Panc1 (cell line): ENCODE measurements around the gene ADAD2. TPM values are rescaled to one million over a fixed set of nuclear protein-coding genes. Genes with fewer than 3 reads are reported as not detected.

Experiments
- ATAC-seq: fragments of 200-7000 bp; cut with Tn5 transposase; 2 replicates; pipeline ENCODE4 v1.9.1; 2020; ENCODE audit warnings: mild to moderate bottlenecking, moderate library complexity
- BruUV-seq: library from RNA; stranded (reverse); fragments of 400-500 nt; replicated peaks from 2 replicates; lab custom pipeline; 2021; lab: Mats Ljungman, UMichigan
- CTCF ChIA-PET: fragments of 300-600 bp; sonication (Branson Sonifier 250); formaldehyde crosslinking; loops from one replicate; lab custom pipeline; 2022; ENCODE audit warnings: antibody characterized with exemption; lab: Charles Lee
- POLR2A ChIA-PET: fragments of 300-600 bp; sonication (Branson Sonifier 250); formaldehyde crosslinking; loops from one replicate; lab custom pipeline; 2022; ENCODE audit warnings: antibody characterized with exemption; lab: Charles Lee
- DNase-seq: peaks from one replicate; pipeline ENCODE4 v3.0.0-alpha.2; 2010; ENCODE audit warnings: low read depth, low spot score
- H3K27ac ChIP-seq: 2 replicates; pipeline ENCODE4 v1.5.1; 2011; ENCODE audit warnings: mild to moderate bottlenecking, low read length, inconsistent platforms
- H3K27me3 ChIP-seq: fragments of 200-500 bp; sonication (Bioruptor generic); 2 replicates; pipeline ENCODE4 v1.6.0; 2014; ENCODE audit warnings: low read length, inconsistent platforms; ENCODE audit not compliant: control insufficient read depth, insufficient read depth
- H3K36me3 ChIP-seq: fragments of 200-500 bp; sonication (Bioruptor generic); 2 replicates; pipeline ENCODE4 v1.5.1; 2014; ENCODE audit warnings: inconsistent platforms, mild to moderate bottlenecking, low read length, moderate library complexity; ENCODE audit not compliant: control insufficient read depth, insufficient read depth
- H3K4me1 ChIP-seq: 2 replicates; pipeline ENCODE4 v1.5.1; 2011; ENCODE audit warnings: inconsistent platforms, mild to moderate bottlenecking, low read length, moderate library complexity; ENCODE audit not compliant: control insufficient read depth, insufficient read depth
- H3K4me3 ChIP-seq, 2 experiments: 2 replicates each; pipeline ENCODE4 v1.5.1; 2011 to 2012; ENCODE audit warnings: low read depth in 2 of 2, low read length in 2 of 2, mild to moderate bottlenecking in 2 of 2, inconsistent platforms in 1 of 2, moderate library complexity in 1 of 2
- H3K9me3 ChIP-seq: fragments of 200-500 bp; sonication (Bioruptor generic); 2 replicates; pipeline ENCODE4 v1.5.1; 2014; ENCODE audit warnings: low read depth, mild to moderate bottlenecking, inconsistent platforms, low read length, moderate library complexity; ENCODE audit not compliant: control insufficient read depth, insufficient read depth
- POLR2AphosphoS5 ChIP-seq: IDR thresholded peaks from 2 replicates; pipeline ENCODE4 v1.6.1; 2012; ENCODE audit warnings: mild to moderate bottlenecking, low read depth, low read length, moderate library complexity
- SIN3A ChIP-seq: IDR thresholded peaks from 2 replicates; pipeline ENCODE4 v1.6.1; 2012; ENCODE audit warnings: low read depth, mild to moderate bottlenecking, low read length, moderate library complexity, borderline replicate concordance; ENCODE audit not compliant: insufficient read depth
- TCF7L2 ChIP-seq: IDR thresholded peaks from 2 replicates; pipeline ENCODE4 v1.6.1; 2011; ENCODE audit warnings: mild to moderate bottlenecking, low read depth, low read length, inconsistent platforms
- in situ Hi-C: cut with HindIII; loops from 2 replicates; pipeline ENCODE4 v1.10.0; 2016; ENCODE audit warnings: low sequenced_read_pairs, low pct_unique_long_range_greater_than_20kb
- intact Hi-C: fragments of 100-400 bp; cut with micrococcal nuclease; formaldehyde crosslinking; loops from one replicate; pipeline ENCODE4 v1.10.0; 2022; ENCODE audit not compliant: unreplicated experiment
- total RNA-seq: library from RNA; stranded (reverse); gene quantifications from one replicate; pipeline ENCODE4 v1.2.1, GENCODE V29; 2021; ENCODE audit not compliant: unreplicated experiment
- TF ChIP-seq, protein P1 (sequence below), 2 experiments: IDR thresholded peaks; 2 replicates each; pipeline ENCODE4 v1.6.1; 2011 to 2012; ENCODE audit warnings: low read depth in 2 of 2, control low read depth in 1 of 2, low read length in 1 of 2, mild to moderate bottlenecking in 1 of 2, moderate library complexity in 1 of 2; ENCODE audit not compliant: insufficient read depth in 1 of 2
- TF ChIP-seq, protein P2 (sequence below): fragments of 450-650 bp; IDR thresholded peaks from 2 replicates; pipeline ENCODE4 v1.5.1; 2017; ENCODE audit warnings: mild to moderate bottlenecking

Gene ADAD2
- total RNA-seq, 1 experiment from 2014 or later: not detected

DNA sequence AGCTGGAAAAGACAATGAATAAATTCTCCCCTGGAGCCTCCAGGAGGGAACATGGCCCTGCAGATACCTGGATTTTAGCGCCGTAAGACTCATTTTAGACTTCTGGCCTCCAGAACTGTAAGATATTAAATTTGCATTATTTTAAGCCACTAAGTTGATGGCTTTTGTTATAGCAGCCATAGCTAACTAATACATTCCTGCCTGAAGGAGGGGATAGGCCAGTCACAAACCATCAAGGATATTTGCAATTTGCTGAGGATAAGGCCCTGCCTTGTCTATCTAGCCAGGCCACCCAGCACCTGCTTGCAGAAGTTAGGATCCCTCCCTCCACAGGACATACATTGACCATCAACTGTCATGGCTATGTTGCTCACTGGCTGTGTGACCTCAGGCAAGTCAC, 53.8 kb downstream of the ADAD2 start:
- TF ChIP-seq, protein P1, sequence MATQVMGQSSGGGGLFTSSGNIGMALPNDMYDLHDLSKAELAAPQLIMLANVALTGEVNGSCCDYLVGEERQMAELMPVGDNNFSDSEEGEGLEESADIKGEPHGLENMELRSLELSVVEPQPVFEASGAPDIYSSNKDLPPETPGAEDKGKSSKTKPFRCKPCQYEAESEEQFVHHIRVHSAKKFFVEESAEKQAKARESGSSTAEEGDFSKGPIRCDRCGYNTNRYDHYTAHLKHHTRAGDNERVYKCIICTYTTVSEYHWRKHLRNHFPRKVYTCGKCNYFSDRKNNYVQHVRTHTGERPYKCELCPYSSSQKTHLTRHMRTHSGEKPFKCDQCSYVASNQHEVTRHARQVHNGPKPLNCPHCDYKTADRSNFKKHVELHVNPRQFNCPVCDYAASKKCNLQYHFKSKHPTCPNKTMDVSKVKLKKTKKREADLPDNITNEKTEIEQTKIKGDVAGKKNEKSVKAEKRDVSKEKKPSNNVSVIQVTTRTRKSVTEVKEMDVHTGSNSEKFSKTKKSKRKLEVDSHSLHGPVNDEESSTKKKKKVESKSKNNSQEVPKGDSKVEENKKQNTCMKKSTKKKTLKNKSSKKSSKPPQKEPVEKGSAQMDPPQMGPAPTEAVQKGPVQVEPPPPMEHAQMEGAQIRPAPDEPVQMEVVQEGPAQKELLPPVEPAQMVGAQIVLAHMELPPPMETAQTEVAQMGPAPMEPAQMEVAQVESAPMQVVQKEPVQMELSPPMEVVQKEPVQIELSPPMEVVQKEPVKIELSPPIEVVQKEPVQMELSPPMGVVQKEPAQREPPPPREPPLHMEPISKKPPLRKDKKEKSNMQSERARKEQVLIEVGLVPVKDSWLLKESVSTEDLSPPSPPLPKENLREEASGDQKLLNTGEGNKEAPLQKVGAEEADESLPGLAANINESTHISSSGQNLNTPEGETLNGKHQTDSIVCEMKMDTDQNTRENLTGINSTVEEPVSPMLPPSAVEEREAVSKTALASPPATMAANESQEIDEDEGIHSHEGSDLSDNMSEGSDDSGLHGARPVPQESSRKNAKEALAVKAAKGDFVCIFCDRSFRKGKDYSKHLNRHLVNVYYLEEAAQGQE (IDR thresholded peaks at IDR 0.05; ENCODE audit: insufficient read depth in 1 of 2, low read depth in 2 of 2, low read length in 1 of 2): no peak
- TF ChIP-seq TCF7L2 (no peak), POLR2AphosphoS5 (no peak), SIN3A (no peak)
- TF ChIP-seq, protein P2, sequence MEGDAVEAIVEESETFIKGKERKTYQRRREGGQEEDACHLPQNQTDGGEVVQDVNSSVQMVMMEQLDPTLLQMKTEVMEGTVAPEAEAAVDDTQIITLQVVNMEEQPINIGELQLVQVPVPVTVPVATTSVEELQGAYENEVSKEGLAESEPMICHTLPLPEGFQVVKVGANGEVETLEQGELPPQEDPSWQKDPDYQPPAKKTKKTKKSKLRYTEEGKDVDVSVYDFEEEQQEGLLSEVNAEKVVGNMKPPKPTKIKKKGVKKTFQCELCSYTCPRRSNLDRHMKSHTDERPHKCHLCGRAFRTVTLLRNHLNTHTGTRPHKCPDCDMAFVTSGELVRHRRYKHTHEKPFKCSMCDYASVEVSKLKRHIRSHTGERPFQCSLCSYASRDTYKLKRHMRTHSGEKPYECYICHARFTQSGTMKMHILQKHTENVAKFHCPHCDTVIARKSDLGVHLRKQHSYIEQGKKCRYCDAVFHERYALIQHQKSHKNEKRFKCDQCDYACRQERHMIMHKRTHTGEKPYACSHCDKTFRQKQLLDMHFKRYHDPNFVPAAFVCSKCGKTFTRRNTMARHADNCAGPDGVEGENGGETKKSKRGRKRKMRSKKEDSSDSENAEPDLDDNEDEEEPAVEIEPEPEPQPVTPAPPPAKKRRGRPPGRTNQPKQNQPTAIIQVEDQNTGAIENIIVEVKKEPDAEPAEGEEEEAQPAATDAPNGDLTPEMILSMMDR: no peak
- ATAC-seq (no peak), DNase-seq (no peak)
- in situ Hi-C loops (no loop called here), intact Hi-C loops (no loop called here)
- ChIA-PET CTCF (no interaction called here), POLR2A (no interaction called here)
- H3K27ac ChIP-seq: no peak overlapping the region
- H3K36me3 ChIP-seq: no peaks in the 10 kb centered on the region
- no peaks in the 10 kb centered on the region for H3K4me1 ChIP-seq
- H3K27me3 ChIP-seq: no peaks in the 10 kb centered on the region
- BruUV-seq: no TSS peak
- no peak overlapping the region for H3K4me3 ChIP-seq
- no peaks in the 10 kb centered on the region for H3K9me3 ChIP-seq

DNA sequence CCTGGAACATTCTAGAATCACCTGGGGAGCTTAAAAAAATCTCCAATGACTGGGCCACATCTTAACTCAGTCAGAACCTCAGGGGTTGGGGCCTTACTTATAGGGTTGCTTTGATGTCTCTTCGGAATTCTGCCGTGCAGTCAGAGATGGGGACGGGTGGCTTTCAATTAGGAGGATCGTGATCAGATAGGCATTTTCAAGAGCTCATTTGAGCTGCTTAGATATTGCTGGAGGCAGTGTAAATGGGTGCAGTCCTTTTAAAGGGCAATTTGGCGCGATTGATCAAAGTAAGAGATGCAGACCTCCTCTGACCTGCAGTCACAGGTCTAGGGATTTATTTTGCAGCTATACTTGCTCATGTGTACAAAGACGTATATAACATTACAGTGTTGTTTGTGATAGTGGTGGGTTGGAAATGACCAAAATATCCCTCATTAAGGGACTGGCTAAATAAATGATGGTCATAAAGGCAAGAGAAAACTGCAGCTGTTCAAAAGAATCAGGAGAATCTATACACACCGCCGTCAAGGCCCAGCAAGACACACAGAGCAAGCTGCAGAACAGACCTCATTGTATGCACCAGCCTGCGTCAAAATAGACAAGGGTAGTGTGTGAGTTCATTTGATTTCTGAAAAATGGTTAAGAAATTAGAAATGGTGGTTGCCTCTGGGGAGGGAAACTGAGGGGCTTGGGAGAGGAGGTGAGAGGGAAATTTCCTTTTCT, 55.2 kb downstream of the ADAD2 start:
- CTCF ChIA-PET: no interaction called here

More for the DNA sequence above, 55.2 kb downstream of the ADAD2 start:
- Histone ChIP-seq H3K4me1 (no peaks in the 10 kb centered on the region), H3K27me3 (no peaks in the 10 kb centered on the region), H3K36me3 (no peaks in the 10 kb centered on the region), H3K4me3 (no peak overlapping the region), H3K27ac (no peak overlapping the region), H3K9me3 (no peaks in the 10 kb centered on the region)
- DNase-seq (no peak), ATAC-seq (no peak)
- intact Hi-C loops (no loop called here), in situ Hi-C loops (no loop called here)
- POLR2A ChIA-PET: no interaction called here
- TF ChIP-seq TCF7L2 (no peak), POLR2AphosphoS5 (no peak), SIN3A (no peak)
- TF ChIP-seq, protein P1 (IDR thresholded peaks at IDR 0.05; ENCODE audit: insufficient read depth in 1 of 2, low read depth in 2 of 2, low read length in 1 of 2): no peak
- TF ChIP-seq, protein P2: no peak
- no TSS peak for BruUV-seq
